ENCODE results near the gene GSC2. TPM values are rescaled to one million over a fixed set of nuclear protein-coding genes. Genes with fewer than 3 reads are reported as not detected.
A peak's percentile ranks its signal among the peaks of the same experiment; 100 is the strongest.
"Not testable (repeated sequence)": the region's sequence is repeated elsewhere in the genome, so short reads cannot be mapped to it uniquely, and the experiment has no call there.

GSC2 gene
- total RNA-seq, 1 donor from 2014 or later, result not detected

DNA sequence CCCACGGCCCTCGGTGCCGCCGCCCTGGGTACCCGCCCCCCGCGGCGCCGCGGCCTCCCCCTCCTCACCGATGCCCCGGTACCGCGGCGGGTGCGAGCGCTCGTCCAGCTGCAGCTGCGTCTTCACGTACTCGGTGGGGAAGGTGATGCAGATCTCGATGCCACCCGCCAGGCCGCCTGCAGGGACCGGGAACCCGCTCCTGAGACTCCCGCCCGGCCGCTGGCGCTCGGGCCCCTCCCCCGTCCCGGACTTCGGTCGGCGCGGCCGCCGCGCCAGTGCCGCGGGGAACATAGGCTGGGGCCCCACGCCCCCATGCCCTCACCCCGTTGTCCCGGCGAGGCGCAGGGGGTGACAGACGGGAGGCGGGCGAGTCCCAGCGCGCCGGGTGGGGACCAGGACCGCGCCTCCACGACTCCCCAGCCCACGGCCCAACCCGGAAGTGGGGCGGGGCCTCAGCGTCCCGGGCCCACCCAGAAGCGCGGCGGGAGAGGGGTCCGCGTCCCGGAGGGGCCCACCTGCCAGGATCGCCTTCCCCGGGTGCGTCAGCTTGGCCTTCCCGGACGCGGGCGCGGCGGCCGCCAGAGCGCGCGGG lies 28.1 kb upstream of the GSC2 start:
- ATAC-seq, result peak; percentile 24

DNA sequence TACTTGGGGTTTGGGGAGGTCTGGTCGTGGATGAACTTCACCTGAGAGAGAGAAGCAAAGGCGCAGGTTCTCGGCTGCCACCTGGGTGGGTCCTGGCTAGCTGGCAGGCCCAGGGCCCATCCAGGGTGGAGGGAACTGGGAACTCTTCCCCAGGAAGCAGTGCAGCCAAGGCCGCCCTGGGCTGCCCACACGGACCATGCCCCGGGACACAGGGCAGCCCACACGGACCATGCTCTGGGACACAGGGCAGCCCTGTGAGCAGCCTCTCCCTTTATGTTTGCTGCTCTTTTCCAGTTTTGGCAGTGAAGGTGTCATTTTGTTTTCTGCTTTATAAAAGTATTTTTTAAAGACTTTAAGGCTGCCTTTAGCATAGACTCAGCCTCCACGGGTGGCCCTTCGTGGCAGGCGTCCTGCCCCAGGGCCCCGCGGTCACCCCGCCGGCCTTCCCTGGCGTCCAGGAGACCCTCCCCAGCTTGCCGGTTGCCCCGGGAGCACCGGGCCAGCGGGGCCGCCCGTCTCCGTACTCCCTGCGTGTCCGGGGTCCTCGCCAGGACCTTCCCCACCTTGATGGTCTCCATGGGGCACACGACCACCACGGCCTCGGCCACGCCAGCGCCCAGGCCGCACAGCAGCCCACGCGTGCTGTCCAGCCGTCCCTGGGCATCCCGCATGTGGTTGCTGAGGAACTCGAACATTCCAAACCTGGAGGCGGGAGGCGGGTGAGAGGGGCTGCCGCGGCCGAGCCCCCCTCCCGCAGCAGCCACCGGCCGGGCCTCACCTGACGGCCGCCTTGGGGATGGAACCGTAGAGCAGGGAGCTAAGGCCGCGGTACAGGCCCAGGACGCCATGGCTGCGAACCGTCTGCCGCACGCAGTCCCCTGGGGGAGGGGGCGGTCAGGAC lies 27.3 kb upstream of the GSC2 start:
- ATAC-seq, result no peak

DNA sequence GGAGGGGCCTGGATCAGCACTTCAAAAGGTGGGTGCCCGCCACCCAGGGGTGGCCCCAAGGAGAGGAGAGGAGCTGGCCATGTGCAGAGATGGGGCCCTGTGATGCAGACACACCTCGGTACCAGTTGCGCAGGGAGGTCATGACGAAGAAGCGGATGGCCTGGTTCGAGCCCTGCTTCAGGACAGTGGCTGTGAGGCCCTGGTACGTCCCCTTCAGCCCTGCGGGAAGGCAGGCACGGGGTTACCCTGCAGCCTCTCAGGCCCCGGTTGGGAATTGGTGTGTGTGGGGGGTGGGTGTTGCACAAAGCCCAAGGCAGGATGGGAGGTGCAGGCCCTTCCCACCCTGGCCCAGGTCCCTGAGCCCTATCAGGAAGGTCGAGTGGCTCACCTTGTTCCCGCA lies 26.6 kb upstream of the GSC2 start:
- no peak for ATAC-seq

DNA sequence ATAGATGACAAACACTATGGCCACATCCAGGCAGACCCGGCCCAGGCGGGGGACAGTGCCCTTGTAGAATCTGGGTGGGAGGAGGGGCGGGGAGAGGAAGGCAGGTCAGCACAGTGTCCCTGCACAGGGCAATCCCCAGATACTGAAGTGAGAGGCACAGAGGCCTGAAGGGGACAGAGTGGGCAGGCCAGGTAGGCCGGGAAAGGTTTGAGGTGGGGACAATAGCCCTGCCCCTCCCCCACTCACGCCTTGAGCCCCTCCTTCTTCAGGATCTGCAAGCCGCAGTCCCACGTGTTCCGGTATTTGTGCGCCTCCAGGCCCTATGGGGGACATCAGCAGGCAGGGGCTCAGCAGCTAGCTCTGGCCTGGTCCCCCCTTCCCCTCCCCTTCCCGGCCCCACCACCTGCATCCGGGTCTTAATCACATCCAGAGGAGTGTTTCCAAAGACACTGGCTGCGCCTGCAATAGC lies 26.1 kb upstream of the GSC2 start:
- no peak for ATAC-seq

DNA sequence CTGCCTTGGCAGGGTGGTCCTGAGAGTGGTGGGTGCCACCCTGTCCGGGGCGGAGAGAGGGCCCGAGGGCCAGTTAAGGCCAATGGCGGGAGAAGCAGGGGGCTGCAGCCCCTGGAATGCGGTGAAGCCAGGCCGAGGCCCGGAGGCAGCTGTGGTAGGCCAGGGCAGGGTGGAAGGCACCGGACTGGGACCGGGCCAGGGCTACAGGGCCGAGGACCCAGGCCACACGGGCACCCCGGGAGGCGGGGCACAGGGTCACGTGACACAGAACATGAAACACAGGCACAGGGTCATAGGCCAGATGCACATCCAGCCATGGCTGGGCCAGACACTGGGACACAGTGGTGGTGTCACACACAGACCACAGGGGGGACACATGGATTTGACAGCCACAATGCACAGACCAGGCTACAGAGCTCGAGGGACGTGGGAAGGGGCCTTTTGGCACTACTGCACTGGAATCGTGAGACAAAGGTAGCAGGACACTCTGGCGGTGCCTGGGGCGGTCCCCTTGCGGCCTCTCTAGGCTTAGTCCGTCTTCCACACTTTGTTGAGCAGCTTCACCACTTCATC lies 25.6 kb upstream of the GSC2 start:
- ATAC-seq, result no peak

DNA sequence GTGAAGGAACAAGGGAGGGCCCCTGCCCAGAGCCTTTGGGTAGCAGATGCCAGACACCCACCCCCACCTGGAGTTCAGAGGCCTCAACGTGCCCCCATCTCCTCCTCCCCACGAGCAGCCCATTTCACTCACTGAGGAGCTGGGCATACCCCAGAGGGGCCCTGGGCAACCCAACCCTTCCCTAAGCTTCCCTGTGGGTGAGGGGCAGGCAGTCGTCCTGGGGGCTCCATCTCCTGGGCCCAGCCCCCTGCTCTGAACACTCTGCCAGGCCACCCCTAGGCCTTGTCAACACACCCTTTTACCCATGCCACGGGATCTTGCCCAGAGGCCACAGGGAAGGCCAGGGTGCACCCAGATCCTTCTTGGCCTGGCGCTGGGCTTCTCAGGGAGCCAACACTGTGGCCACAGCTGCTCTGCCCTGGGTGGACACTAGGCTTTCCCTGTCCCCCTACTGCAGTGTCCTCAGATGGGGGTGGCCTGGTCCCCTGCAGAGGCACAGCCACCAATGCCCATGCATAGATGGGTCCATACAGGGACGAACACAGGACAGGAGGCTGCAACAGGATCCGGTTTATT lies 25.0 kb upstream of the GSC2 start:
- no peak for ATAC-seq

DNA sequence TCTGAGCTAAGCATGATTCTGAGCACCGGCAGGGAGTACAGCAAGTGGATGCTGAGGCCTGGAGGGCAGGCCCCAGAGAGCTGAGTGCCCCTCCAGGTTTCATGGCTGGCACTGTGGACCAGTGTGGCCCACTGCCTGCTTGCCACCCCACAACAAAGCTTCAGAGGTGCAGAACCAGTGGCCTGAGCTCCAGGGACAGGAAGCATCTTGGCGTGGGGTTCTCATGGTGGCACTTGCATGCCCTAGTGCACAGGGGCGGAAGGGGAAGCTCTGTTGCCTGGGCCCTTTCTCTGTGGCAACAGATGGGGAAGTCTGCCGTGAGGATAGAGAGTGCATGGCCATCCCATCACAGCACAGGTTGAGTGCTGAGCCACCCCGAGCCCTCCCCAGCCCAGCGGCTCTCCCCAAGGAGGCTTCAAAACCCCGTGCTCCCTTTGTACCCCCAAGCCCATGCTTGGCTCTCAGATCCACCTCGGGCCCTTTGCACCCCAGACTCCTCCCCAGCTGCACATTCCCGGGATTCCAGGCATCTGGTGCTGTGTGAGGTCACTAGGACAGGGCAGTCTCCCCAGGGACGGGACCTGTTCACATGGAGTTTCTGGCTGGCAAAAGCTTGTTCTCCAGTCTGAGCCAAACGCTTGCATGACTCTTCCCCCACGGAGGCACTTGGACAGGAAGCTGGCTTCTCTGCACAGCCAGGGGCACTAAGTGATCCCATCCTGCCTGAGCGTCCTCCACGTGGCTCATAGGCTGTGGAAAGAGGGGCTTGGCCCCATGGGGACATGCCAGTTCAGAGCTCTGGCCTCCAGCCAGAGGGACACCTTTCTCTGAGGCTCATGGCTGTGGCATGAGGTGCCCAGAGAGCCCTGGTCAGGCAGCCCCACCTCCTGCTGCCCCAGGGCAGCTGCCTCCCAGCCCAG lies 24.3 kb upstream of the GSC2 start:
- ATAC-seq, result no peak

DNA sequence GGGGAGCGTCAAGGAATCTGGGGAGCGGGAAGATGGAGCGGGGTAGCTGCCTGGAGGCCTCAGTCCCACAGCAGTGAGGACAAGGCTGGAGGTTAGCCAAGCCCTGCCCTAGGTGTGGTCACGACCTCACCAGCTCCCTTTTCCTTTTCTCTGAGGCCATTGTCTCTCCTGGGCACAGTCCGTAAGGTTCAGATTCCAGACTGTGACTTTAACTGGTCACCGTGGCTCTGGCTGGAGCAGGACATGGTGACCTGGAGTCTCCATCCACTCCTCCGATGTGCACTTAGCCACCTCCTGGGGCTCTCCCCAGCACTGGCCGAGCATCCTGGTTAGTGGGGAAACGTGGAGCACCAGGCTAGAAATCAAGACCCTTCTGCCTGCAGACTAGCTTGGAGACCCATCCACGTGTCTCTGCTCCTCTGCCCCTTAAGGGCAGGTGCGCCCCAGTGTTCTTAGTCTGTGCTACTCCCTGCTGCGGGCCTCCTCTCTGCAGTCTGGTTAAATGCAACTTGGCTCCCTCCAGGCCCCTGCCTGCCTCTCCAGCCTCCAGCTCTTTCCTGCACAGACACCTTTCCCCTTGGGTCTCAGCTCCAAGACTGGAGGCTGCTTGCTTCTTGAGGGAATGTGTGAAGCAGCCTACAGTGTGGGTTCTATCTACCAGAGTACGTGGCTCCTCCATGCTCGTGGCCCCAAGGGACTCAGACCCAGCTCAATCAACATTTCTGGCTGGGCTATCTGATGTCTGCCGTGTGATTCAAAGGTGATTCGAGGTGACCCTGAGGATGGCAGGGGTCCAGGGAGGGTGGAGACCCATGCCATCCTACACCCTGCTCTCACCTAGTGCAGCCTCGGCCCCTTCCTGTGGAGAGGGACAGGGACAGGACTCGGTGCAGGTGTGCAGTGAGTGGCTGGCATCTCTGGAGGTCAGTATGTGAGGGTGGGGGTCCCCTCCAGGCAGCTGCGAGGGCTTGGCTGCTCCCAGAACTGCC lies 23.2 kb upstream of the GSC2 start:
- ATAC-seq, result peak; percentile 3

DNA sequence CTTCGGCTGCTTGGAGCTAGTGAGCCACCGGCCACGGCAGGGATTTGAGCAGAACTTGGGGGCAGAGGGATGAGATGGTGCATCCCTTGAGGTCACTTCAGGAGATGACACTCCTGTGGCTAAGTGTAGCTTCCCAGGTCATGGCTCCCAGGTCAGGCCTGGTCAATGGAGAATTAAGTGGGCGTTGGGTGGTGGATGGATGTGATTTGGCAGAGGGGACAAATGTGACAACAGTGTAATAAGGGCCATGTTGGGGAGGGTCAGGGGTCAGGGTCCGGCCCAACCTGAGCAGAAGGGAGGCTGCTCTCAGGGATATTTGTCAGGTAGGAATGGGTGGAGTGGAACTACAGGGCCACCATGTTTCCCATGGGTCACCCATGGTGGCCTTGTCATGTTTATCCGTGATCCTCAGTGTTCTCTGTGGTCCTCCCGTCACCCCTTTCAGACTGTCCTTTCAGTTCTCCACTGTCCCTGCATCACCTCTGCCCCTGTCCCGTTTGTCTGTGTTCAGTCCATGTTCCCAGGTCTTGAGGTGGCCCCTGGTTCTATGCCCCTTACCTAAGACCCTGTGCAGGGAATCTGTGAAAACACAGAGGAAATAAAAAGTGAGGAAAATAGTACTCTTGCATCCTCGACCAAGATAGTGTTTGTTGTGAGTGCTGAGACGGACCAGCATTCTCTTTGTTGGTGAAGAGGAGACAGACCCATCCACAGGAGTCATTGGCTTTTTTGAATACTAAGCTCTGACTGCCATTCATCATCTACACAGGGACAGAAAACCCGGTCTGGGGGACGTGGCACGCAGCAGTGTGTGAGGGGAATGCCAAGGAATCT lies 22.3 kb upstream of the GSC2 start:
- ATAC-seq, result no peak

DNA sequence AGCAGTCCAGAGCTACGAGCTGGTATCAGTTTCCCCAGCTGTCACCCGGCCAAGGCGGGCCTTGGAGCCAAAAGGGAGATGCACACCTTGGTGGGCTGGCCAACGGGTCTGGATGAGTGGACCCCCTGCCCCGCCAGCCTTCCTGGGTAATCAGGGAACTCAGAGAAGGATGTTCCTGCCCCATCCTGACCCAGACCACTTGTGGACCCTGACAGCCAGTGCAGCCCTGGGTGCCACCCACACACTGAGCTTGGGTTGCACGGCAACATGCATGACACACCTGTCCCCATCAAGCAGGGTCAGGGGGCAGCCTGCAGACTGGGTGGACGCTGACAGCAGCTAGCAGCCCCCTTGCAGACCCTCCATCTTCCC lies 19.8 kb upstream of the GSC2 start:
- no peak for ATAC-seq

DNA sequence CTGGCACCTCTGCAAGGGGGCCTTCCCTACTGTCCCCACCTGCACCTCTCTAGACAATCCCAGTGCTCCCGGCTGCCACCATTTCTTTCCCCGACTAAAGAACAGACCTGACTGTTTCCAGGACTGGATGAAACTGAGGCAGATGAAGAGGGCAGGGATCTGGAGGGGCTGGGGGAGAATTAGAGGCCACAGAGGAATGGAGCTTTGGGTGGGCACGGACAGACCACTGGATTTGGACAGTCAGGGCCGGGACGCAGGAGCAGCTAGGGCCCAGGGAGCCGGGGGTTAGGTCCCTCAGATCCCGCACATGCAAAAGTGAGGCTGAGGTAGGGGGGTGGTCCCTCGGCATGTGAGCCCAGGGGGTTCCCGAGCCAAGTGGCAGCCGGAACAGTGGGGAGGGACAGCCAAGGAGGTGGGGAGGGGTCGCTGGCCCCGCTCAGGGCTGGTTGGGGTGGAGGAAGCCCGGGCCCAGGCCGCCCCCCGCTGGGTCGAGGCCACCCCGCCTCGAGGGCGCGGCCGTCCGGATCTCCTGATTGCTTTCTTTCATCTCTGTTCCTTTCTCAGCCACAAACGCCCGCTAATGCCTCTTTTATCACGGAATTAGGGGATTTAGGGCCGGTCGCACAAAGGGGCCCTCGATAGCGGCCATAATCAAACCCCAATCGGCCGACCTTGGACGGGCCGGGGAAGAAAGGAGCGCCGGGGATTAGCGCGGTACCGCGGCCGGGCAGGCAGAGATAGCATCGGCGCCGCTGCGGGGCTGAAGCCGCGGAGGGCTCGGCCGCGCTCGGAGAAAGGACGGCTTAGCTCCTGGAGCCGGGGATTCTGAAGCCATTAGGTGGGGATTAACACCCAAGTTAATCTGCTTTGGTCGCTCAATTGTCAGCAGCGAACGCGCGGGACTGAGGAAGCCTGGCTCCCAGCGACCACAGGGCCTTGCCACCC lies 19.2 kb upstream of the GSC2 start:
- no peak for ATAC-seq

DNA sequence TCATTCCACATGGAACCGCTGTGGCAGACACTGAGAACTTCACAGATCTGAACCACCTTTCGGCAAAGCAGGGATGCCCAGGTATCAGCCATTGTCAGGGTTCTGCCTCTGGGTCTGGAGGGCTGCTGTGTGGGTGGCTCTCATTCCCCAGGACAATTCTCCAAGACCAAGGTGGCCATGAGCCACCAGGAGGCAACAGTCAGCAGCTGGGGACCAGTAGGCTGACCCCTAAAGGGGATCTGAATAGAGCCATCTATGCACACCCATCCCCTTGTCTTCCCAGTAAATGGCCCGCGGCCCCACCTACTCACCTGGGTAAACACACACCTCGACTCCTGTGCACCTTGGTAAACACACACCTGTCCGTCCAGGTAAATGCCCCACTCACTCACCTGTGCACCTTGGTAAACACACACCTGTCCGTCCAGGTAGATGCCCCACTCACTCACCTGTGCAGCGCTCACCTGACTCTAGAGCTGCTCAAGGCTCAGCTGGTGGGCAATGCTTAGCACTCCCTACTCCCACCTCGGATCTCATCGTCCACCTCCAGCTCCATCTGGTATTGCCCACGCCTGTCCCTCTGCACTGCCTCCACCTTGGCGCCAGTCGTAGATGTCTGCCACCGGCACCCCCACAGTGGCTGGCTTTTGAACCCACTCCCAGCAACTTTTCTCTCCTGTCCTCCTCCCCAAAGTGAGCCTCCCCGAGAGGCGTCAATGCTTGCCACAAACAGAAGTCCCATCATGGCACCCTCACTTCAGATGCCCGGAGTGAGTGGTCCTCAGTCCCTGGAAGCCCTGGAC lies 18.2 kb upstream of the GSC2 start:
- ATAC-seq, result no peak

DNA sequence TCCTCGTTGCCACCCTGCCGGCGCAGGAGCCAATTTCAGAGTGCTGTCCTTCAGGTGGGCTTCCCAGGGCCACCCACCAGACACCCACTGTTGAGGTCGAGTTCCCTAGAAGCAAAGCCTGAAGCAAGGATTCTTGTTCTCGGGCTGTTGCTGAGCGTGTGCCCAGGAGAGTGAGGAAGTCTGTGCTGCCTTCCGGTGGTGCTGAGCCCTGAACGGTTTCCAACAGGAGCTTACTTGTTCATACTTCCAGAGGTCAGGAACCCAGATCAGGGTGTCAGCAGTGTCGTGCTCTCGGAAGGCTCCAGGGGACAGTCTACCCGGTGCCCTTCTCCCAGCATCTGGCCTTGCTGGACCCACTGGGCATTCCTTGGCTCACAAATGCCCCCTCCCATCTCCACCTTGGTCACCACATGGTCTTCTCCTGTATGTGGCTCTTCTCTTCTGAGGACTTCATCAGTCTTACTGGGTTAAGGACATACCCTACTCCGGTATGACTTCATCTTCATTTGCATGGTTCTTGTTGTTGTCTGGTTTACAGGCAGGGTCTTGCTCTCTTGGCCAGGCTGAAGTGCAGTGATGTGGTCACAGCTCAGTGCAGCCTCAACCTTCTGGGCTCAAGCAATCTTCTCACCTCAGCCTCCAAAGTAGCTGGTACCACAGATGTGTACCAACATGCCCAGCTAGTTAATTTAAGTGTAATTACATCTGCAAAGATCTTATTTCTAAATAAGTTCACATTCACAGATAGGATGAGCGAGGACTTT lies 17.2 kb upstream of the GSC2 start:
- ATAC-seq, result no peak

DNA sequence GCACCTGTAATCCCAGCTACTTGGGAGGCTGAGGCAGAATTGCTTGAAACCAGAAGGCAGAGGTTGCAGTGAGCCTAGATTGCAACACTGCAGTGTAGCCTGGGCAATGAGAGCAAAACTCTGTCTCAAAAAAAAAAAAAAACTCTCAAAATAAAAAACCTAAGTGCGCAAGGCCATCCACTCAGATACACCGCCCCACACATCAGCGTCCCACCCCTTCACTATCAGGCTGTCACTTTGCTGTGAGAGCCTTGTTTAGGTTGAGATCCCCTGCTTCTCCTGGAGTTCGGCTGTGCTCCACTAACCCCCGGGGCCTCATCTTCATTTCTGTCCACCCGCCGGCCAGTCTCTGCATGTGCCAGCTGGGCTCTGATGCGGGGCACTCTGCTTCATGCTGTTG lies 16.3 kb upstream of the GSC2 start:
- ATAC-seq, result no peak

DNA sequence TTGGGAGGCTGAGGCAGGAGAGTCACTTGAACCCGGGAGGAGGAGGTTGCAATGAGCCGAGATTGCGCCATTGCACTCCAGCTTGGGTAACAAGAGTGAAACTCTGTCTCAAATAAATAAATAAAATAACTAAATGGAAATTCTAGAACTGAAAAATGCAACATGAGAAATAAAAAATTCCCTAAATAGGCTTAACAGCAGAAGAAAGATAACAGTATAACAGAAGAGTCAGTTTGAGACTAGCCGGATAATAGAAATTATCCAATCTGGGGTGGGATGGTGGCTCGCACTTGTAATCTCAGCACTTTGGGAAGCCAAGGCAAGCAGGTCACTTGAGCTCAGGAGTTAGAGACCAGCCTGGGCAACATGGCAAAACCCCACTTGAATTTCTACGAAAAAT lies 14.3 kb upstream of the GSC2 start:
- ATAC-seq, result no peak

DNA sequence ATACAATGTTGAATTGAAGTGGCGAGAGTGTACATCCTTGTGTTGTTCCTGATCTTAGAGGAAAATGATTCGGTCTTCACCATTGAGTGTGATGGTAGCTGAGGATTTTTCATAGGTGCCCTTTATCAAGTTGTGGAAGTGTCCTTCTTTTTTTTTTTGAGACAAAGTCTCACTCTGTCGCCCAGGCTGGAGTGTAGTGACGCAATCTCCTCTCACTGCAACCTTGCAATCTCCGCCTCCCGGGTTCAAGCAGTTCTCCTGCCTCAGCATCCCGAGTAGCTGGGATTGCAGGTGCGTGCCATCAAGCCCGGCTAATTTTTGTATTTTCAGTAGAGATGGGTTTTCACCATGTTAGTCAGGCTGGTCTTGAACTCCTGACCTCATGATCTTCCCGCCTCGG lies 8.6 kb upstream of the GSC2 start:
- ATAC-seq, result not testable (repeated sequence)

DNA sequence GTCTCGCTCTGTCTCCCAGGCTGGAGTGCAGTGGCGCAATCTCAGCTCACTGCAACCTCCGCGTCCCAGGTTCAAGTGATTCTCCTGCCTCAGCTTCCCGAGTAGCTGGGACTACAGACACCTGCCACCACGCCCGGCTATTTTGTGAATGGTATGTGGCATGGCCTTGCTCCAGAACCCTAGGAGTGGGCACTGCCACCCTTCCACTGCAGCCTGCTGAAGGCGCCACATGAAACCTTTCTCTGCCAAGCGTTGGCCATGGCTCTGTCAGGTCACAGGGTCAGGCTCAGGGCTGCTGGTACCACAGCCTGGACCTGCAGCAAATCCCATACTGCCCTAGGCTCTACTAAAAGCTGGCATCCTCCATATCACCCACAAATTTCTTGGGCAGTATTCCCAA lies 6.0 kb upstream of the GSC2 start:
- ATAC-seq, result not testable (repeated sequence)

Measured in esophagus mucosa (tissue), 1 donor.